HCT116 (cell line): ENCODE measurements around the gene ZNF438. TPM values are rescaled to one million over a fixed set of nuclear protein-coding genes. Genes with fewer than 3 reads are reported as not detected.

Experiments used
- ATAC-seq: fragments of 200-7000 bp; cut with Tn5 transposase; 2 replicates; pipeline ENCODE4 v1.9.1; 2020; ENCODE audit warnings: mild to moderate bottlenecking, moderate library complexity
- BruUV-seq: library from RNA; stranded (reverse); fragments of 400-500 nt; replicated peaks from 2 replicates; lab custom pipeline; 2021; lab: Mats Ljungman, UMichigan
- CTCF ChIA-PET: fragments of 300-600 bp; sonication (Branson Sonifier 250); formaldehyde crosslinking; loops from one replicate; lab custom pipeline; 2021; ENCODE audit warnings: antibody characterized with exemption; lab: Charles Lee
- POLR2A ChIA-PET: fragments of 300-600, 350-600 bp; sonication (Branson Sonifier 250); formaldehyde crosslinking; loops from one replicate; lab custom pipeline; 2021; ENCODE audit warnings: antibody characterized with exemption; lab: Charles Lee
- RAD21 ChIA-PET, 2 experiments: fragments of 300-600 bp; sonication (Branson Sonifier 250); formaldehyde crosslinking; loops; one replicate each; lab custom pipeline; 2023; ENCODE audit warnings: low total read pairs in 2 of 2; ENCODE audit not compliant: uncharacterized antibody in 2 of 2, unreplicated experiment in 2 of 2, low non-redundant PET in 1 of 2; lab: Charles Lee
- DNase-seq: peaks from one replicate; pipeline ENCODE4 v3.0.0-alpha.2; 2010; ENCODE audit warnings: low read depth, low spot score
- H2AFZ ChIP-seq: fragments of 200-600 bp; shearing (Covaris generic), sonication (generic); 2 replicates; pipeline ENCODE4 v1.6.1; 2017; ENCODE audit warnings: low read depth, mixed run types, mixed read lengths, antibody characterized with exemption, low read length; ENCODE audit not compliant: poor library complexity, severe bottlenecking
- H3K27ac ChIP-seq: 2 replicates; pipeline ENCODE4 v1.5.1; 2012; ENCODE audit warnings: low read depth, low read length
- H3K27me3 ChIP-seq: fragments of 200-600 bp; sonication (generic); 2 replicates; pipeline ENCODE4 v1.6.1; 2016; ENCODE audit warnings: mixed run types, low read length, mixed read lengths; ENCODE audit not compliant: insufficient read depth
- H3K36me3 ChIP-seq, 2 experiments: fragments of 200-500 bp in 1 of 2; fragments of 200-600 bp in 1 of 2; sonication (Bioruptor generic) in 1 of 2; sonication (generic) in 1 of 2; 2 replicates each; pipeline versions ENCODE4 v1.5.1 to v1.6.1; 2014 to 2016; ENCODE audit warnings: low read length in 2 of 2, inconsistent platforms in 1 of 2, mixed read lengths in 1 of 2, mixed run types in 1 of 2; ENCODE audit not compliant: insufficient read depth in 2 of 2, control insufficient read depth in 1 of 2
- H3K4me1 ChIP-seq, 2 experiments: fragments of 200-600 bp in 1 of 2; sonication (generic) in 1 of 2; 2 replicates each; pipeline versions ENCODE4 v1.5.1 to v1.6.1; 2012 to 2017; ENCODE audit warnings: low read length in 2 of 2, inconsistent platforms in 1 of 2, mild to moderate bottlenecking in 1 of 2, mixed read lengths in 1 of 2, mixed run types in 1 of 2, moderate library complexity in 1 of 2; ENCODE audit not compliant: insufficient read depth in 2 of 2, control insufficient read depth in 1 of 2
- H3K4me2 ChIP-seq: fragments of 200-600 bp; sonication (generic); 2 replicates; pipeline ENCODE4 v1.6.1; 2017; ENCODE audit warnings: mixed run types, low read length, mixed read lengths
- H3K4me3 ChIP-seq, 2 experiments: fragments of 200-600 bp in 1 of 2; sonication (generic) in 1 of 2; replicated peaks in 1 of 2; 2 replicates each; pipeline ENCODE4 v1.5.1; 2011 to 2016; ENCODE audit warnings: low read length in 2 of 2, control low read depth in 1 of 2, low read depth in 1 of 2, mild to moderate bottlenecking in 1 of 2, mixed read lengths in 1 of 2, mixed run types in 1 of 2
- H3K79me2 ChIP-seq: fragments of 200-600 bp; sonication (generic); 2 replicates; pipeline ENCODE4 v1.6.1; 2017; ENCODE audit warnings: mild to moderate bottlenecking, mixed run types, low read length, moderate library complexity, mixed read lengths; ENCODE audit not compliant: insufficient read depth
- H3K9ac ChIP-seq: fragments of 200-600 bp; sonication (generic); 2 replicates; pipeline ENCODE4 v1.6.1; 2016; ENCODE audit warnings: low read length, mixed read lengths
- H3K9me2 ChIP-seq: fragments of 200-600 bp; sonication (generic), shearing (Covaris generic); 2 replicates; pipeline ENCODE4 v1.6.1; 2017; ENCODE audit warnings: mixed run types, mild to moderate bottlenecking, moderate library complexity; ENCODE audit not compliant: insufficient read depth
- H3K9me3 ChIP-seq, 2 experiments: fragments of 200-500 bp in 1 of 2; fragments of 200-600 bp in 1 of 2; sonication (Bioruptor generic) in 1 of 2; sonication (generic) in 1 of 2; 2 replicates each; pipeline ENCODE4 v1.6.1; 2014 to 2017; ENCODE audit warnings: low read length in 2 of 2, mixed read lengths in 2 of 2, inconsistent platforms in 1 of 2, low read depth in 1 of 2, mild to moderate bottlenecking in 1 of 2, mixed run types in 1 of 2, moderate library complexity in 1 of 2; ENCODE audit not compliant: control insufficient read depth in 1 of 2, insufficient read depth in 1 of 2
- H4K20me1 ChIP-seq: fragments of 200-600 bp; sonication (generic), shearing (Covaris generic); 2 replicates; pipeline ENCODE4 v1.6.1; 2017; ENCODE audit warnings: mixed run types, mild to moderate bottlenecking, moderate library complexity; ENCODE audit not compliant: insufficient read depth
- CBX3 ChIP-seq: IDR thresholded peaks from 2 replicates; pipeline ENCODE4 v1.6.1; 2012; ENCODE audit warnings: low read depth
- CEBPB ChIP-seq: IDR thresholded peaks from 2 replicates; pipeline ENCODE4 v1.6.1; 2012; ENCODE audit warnings: low read depth
- ELF1 ChIP-seq: IDR thresholded peaks from 2 replicates; pipeline ENCODE4 v1.6.1; 2012; ENCODE audit warnings: low read depth, borderline replicate concordance
- FOSL1 ChIP-seq: IDR thresholded peaks from 2 replicates; pipeline ENCODE4 v1.6.1; 2012; ENCODE audit warnings: low read depth
- REST ChIP-seq: IDR thresholded peaks from 2 replicates; pipeline ENCODE4 v1.6.1; 2012; ENCODE audit warnings: low read depth
- SRF ChIP-seq: IDR thresholded peaks from 2 replicates; pipeline ENCODE4 v1.6.1; 2012; ENCODE audit warnings: low read depth
- ZBTB33 ChIP-seq: IDR thresholded peaks from 2 replicates; pipeline ENCODE4 v1.6.1; 2011; ENCODE audit warnings: mild to moderate bottlenecking, low read length, moderate library complexity; ENCODE audit not compliant: insufficient replicate concordance; ENCODE audit errors: extremely low read depth
- ZFX ChIP-seq: fragments of 450-650 bp; IDR thresholded peaks from 2 replicates; pipeline ENCODE4 v1.6.1; 2017
- ZNF274 ChIP-seq: fragments of 200-500 bp; sonication (Bioruptor generic); IDR thresholded peaks from 2 replicates; pipeline ENCODE4 v1.6.1; 2014; ENCODE audit warnings: mild to moderate bottlenecking, low read depth, low read length, inconsistent platforms
- intact Hi-C: fragments of 100-400 bp; cut with micrococcal nuclease; formaldehyde crosslinking; loops from 2 replicates; pipeline ENCODE4 v1.10.0; 2022
- total RNA-seq: library from RNA; stranded (reverse); gene quantifications from one replicate; pipeline ENCODE4 v1.2.1, GENCODE V29; 2021; ENCODE audit not compliant: unreplicated experiment

ZNF438 gene
- total RNA-seq, 1 experiment from 2014 or later, result 3.3 TPM

- BruUV-seq, result no TSS peak
- H3K27ac ChIP-seq, result no peak overlapping the region
- H3K9ac ChIP-seq, result no peak overlapping the region
- H4K20me1 ChIP-seq, result no peaks in the 10 kb centered on the region
- no peak for TF ChIP-seq ZFX
- TF ChIP-seq ZBTB33, result no peak
- TF ChIP-seq ELF1, result no peak
- peak; percentile 29; the same call in 1 of the 2 replicates for TF ChIP-seq FOSL1
- no peaks in the 10 kb centered on the region for H3K27me3 ChIP-seq
- intact Hi-C loops, result no loop called here
- POLR2A ChIA-PET, result interaction anchor here (0.6 to 0.7 kb wide), 2 partner anchors 20 to 336 kb away, joined by 3 to 5 read pairs; partner anchors contain the start of gene ZNF438
- H2AFZ ChIP-seq, result peak overlapping the region; percentile 81
- peak overlapping the region in 1 of 2 experiments; percentile 0; a peak in 1 of 4 replicates for H3K4me3 ChIP-seq
- no peaks in the 10 kb centered on the region for H3K36me3 ChIP-seq
- H3K9me2 ChIP-seq, result no peaks in the 10 kb centered on the region
- DNase-seq, result no peak
- RAD21 ChIA-PET, result no interaction called here
- H3K9me3 ChIP-seq, result no peaks in the 10 kb centered on the region
- CTCF ChIA-PET, result no interaction called here
- peaks cover 0 to 10% of the 10 kb centered on the region in 2 experiments; a peak in 2 of 4 replicates for H3K4me1 ChIP-seq
- peak; percentile 42; the same call in 1 of the 2 replicates for ATAC-seq
- no peaks in the 10 kb centered on the region for H3K79me2 ChIP-seq
- peak overlapping the region; percentile 48 for H3K4me2 ChIP-seq
Observed at GRCh38 chr10:31051703-31052102, 20.0 kb upstream of the ZNF438 start.

GRCh38 chr10:31042670-31043069 lies 11.0 kb upstream of the ZNF438 start:
- DNase-seq (no peak), ATAC-seq (no peak)
- POLR2A ChIA-PET, result no interaction called here
- Histone ChIP-seq H3K9me3 (no peaks in the 10 kb centered on the region), H3K36me3 (no peaks in the 10 kb centered on the region), H4K20me1 (no peaks in the 10 kb centered on the region), H3K4me2 (no peak overlapping the region), H3K27ac (no peak overlapping the region), H3K4me3 (no peak overlapping the region), H3K27me3 (no peaks in the 10 kb centered on the region), H3K79me2 (no peaks in the 10 kb centered on the region), H3K9ac (no peak overlapping the region), H3K9me2 (no peaks in the 10 kb centered on the region), H2AFZ (no peak overlapping the region), H3K4me1 (no peaks in the 10 kb centered on the region)
- CTCF ChIA-PET, result no interaction called here
- no peak for TF ChIP-seq SRF
- no peak for TF ChIP-seq ZNF274
- TF ChIP-seq REST, result no peak
- no peak for TF ChIP-seq CEBPB
- TF ChIP-seq ELF1, result no peak
- no peak for TF ChIP-seq CBX3
- intact Hi-C loops, result no loop called here
- RAD21 ChIA-PET, result no interaction called here
- no TSS peak for BruUV-seq
